ENCODE data around the gene PARP12.

Gene PARP12

GRCh38 chr7:139974179-139974811, 88.5 kb downstream of the PARP12 start:
- TF ChIP-seq, protein P1, sequence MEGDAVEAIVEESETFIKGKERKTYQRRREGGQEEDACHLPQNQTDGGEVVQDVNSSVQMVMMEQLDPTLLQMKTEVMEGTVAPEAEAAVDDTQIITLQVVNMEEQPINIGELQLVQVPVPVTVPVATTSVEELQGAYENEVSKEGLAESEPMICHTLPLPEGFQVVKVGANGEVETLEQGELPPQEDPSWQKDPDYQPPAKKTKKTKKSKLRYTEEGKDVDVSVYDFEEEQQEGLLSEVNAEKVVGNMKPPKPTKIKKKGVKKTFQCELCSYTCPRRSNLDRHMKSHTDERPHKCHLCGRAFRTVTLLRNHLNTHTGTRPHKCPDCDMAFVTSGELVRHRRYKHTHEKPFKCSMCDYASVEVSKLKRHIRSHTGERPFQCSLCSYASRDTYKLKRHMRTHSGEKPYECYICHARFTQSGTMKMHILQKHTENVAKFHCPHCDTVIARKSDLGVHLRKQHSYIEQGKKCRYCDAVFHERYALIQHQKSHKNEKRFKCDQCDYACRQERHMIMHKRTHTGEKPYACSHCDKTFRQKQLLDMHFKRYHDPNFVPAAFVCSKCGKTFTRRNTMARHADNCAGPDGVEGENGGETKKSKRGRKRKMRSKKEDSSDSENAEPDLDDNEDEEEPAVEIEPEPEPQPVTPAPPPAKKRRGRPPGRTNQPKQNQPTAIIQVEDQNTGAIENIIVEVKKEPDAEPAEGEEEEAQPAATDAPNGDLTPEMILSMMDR (IDR thresholded peaks at IDR 0.05), result no peak

Data from LNCAP (cell line).